HepG2 (cell line): ENCODE data around the gene HPCAL1. TPM values are rescaled to one million over a fixed set of nuclear protein-coding genes. Genes with fewer than 3 reads are reported as not detected.

Experiments
- ATF4 ChIP-seq, 2 experiments: fragments of 450-650 bp in 1 of 2; sonication (generic) in 1 of 2; formaldehyde crosslinking; IDR thresholded peaks; 2 replicates each; pipeline versions ENCODE4 v1.5.0 to v1.8.0; 2020 to 2022; ENCODE audit warnings: mild to moderate bottlenecking in 1 of 2, missing genetic modification reagents in 1 of 2
- E2F5 ChIP-seq: sonication (generic); formaldehyde crosslinking; conservative IDR thresholded peaks from 2 replicates; pipeline ENCODE4 v1.4.0; 2020; ENCODE audit warnings: missing genetic modification reagents
- FOXK1 ChIP-seq: sonication (generic); formaldehyde crosslinking; IDR thresholded peaks from 2 replicates; pipeline ENCODE4 v1.4.0; 2020; ENCODE audit warnings: low read depth, missing genetic modification reagents, borderline replicate concordance
- IKZF4 ChIP-seq: sonication (generic); formaldehyde crosslinking; IDR thresholded peaks from 2 replicates; pipeline ENCODE4 v1.5.1; 2020; ENCODE audit warnings: borderline replicate concordance, mild to moderate bottlenecking, low read depth, missing genetic modification reagents; ENCODE audit errors: not compliant biosample characterization
- IKZF5 ChIP-seq: IDR thresholded peaks from 2 replicates; pipeline ENCODE4 v1.6.1; 2018; ENCODE audit warnings: missing genetic modification reagents, mild to moderate bottlenecking, missing compliant biosample characterization
- JUND ChIP-seq: sonication (generic); formaldehyde crosslinking; IDR thresholded peaks from 2 replicates; pipeline ENCODE4 v1.8.0; 2022; ENCODE audit warnings: mild to moderate bottlenecking, missing genetic modification reagents
- KDM2A ChIP-seq: sonication (generic); formaldehyde crosslinking; IDR thresholded peaks from 2 replicates; pipeline ENCODE4 v1.4.0; 2020; ENCODE audit warnings: low read depth, missing genetic modification reagents, borderline replicate concordance
- KLF12 ChIP-seq: sonication (generic); formaldehyde crosslinking; IDR thresholded peaks from 2 replicates; pipeline ENCODE4 v1.4.0; 2020; ENCODE audit warnings: missing genetic modification reagents, borderline replicate concordance
- KLF16 ChIP-seq, 2 experiments: sonication (generic) in 1 of 2; formaldehyde crosslinking in 1 of 2; IDR thresholded peaks; 2 replicates each; pipeline versions ENCODE4 v1.6.1 to v1.8.0; 2016 to 2023; ENCODE audit warnings: missing genetic modification reagents in 2 of 2, missing compliant biosample characterization in 1 of 2
- ONECUT2 ChIP-seq: sonication (generic); formaldehyde crosslinking; IDR thresholded peaks from 2 replicates; pipeline ENCODE4 v1.4.0; 2020; ENCODE audit warnings: missing genetic modification reagents
- PLRG1 ChIP-seq: fragments of 450-650 bp; conservative IDR thresholded peaks from 2 replicates; pipeline ENCODE4 v1.6.1; 2016
- REPIN1 ChIP-seq: sonication (generic); formaldehyde crosslinking; IDR thresholded peaks from 2 replicates; pipeline ENCODE4 v1.8.0; 2022; ENCODE audit warnings: missing genetic modification reagents, low read depth, mild to moderate bottlenecking, borderline replicate concordance
- RXRA ChIP-seq: sonication (generic); formaldehyde crosslinking; IDR thresholded peaks from 2 replicates; pipeline ENCODE4 v1.5.1; 2020; ENCODE audit warnings: missing genetic modification reagents
- SALL1 ChIP-seq: sonication (generic); formaldehyde crosslinking; IDR thresholded peaks from 2 replicates; pipeline ENCODE4 v1.8.0; 2022; ENCODE audit warnings: mild to moderate bottlenecking, missing genetic modification reagents
- SAP130 ChIP-seq: IDR thresholded peaks from 2 replicates; pipeline ENCODE4 v1.6.1; 2016; ENCODE audit warnings: low read depth
- SNAPC2 ChIP-seq: sonication (generic); formaldehyde crosslinking; IDR thresholded peaks from 2 replicates; pipeline ENCODE4 v1.8.1; 2022; ENCODE audit warnings: mild to moderate bottlenecking, missing genetic modification reagents
- TBL1XR1 ChIP-seq: fragments of 150-350 bp; IDR thresholded peaks from 2 replicates; pipeline ENCODE4 v1.6.1; 2014; ENCODE audit warnings: borderline replicate concordance, low read length; ENCODE audit not compliant: partially characterized antibody
- THAP11 ChIP-seq: IDR thresholded peaks from 2 replicates; pipeline ENCODE4 v1.6.1; 2016; ENCODE audit warnings: missing biosample characterization, missing genetic modification reagents
- ZFP1 ChIP-seq: IDR thresholded peaks from 2 replicates; pipeline ENCODE4 v1.6.1; 2016
- ZFP37 ChIP-seq: sonication (generic); formaldehyde crosslinking; IDR thresholded peaks from 2 replicates; pipeline ENCODE4 v1.4.0; 2020; ENCODE audit warnings: missing genetic modification reagents, borderline replicate concordance
- ZFY ChIP-seq: sonication (generic); formaldehyde crosslinking; IDR thresholded peaks from 2 replicates; pipeline ENCODE4 v1.4.0; 2020; ENCODE audit warnings: missing genetic modification reagents
- ZGPAT ChIP-seq: IDR thresholded peaks from 2 replicates; pipeline ENCODE4 v1.6.1; 2016; ENCODE audit warnings: mild to moderate bottlenecking
- ZMAT3 ChIP-seq: sonication (generic); formaldehyde crosslinking; conservative IDR thresholded peaks from 2 replicates; pipeline ENCODE4 v1.7.0; 2021; ENCODE audit warnings: missing genetic modification reagents
- ZNF20 ChIP-seq: sonication (generic); formaldehyde crosslinking; IDR thresholded peaks from 2 replicates; pipeline ENCODE4 v1.4.0; 2020; ENCODE audit warnings: mild to moderate bottlenecking, moderate library complexity, missing genetic modification reagents
- ZNF253 ChIP-seq: sonication (generic); formaldehyde crosslinking; IDR thresholded peaks from 2 replicates; pipeline ENCODE4 v1.8.0; 2022; ENCODE audit warnings: mild to moderate bottlenecking, missing genetic modification reagents, borderline replicate concordance
- ZNF33A ChIP-seq: sonication (generic); formaldehyde crosslinking; IDR thresholded peaks from 2 replicates; pipeline ENCODE4 v1.5.1; 2020; ENCODE audit warnings: missing genetic modification reagents, mild to moderate bottlenecking, moderate library complexity, borderline replicate concordance
- ZNF709 ChIP-seq: sonication (generic); formaldehyde crosslinking; IDR thresholded peaks from 2 replicates; pipeline ENCODE4 v1.5.0; 2020; ENCODE audit warnings: mild to moderate bottlenecking, missing genetic modification reagents
- ZNF720 ChIP-seq: sonication (generic); formaldehyde crosslinking; IDR thresholded peaks from 2 replicates; pipeline ENCODE4 v1.4.0; 2020; ENCODE audit warnings: missing genetic modification reagents
- ZNF773 ChIP-seq: sonication (generic); formaldehyde crosslinking; IDR thresholded peaks from 2 replicates; pipeline ENCODE4 v1.4.0; 2020; ENCODE audit warnings: missing genetic modification reagents, borderline replicate concordance
- polyA plus RNA-seq, 8 experiments: library from polyadenylated mRNA; depleted of rRNA in 3 of 8; stranded (reverse) in 7 of 8; unstranded in 1 of 8; fragments of >200 nt; fragmentation: Illumina TruSeq in 4 of 8; extraction: Trizol in 4 of 8; gene quantifications; 2 replicates each; pipeline versions ENCODE4 v1.2.1 to v1.2.3, GENCODE V29; 2011 to 2016; ENCODE audit warnings: low read depth in 4 of 8, missing spikeins in 1 of 8, mixed read lengths in 1 of 8; ENCODE audit not compliant: insufficient read depth in 1 of 8
- total RNA-seq, 5 experiments: library from RNA; depleted of rRNA; stranded (reverse); fragments of >200 nt; fragmentation: Illumina TruSeq; extraction: Trizol; gene quantifications; 2 replicates each; pipeline ENCODE4 v1.2.3, GENCODE V29; 2016; ENCODE audit warnings: low read depth in 1 of 5

The HPCAL1 gene
- total and polyA plus RNA-seq, 2 of the 13 experiments (the other 11 are each of a cell fraction or from before 2014, with no cell fraction given) = 29.5 to 29.9 TPM

GRCh38 chr2:10452312-10452711 is 149.6 kb downstream of the HPCAL1 start (continued):
- TF ChIP-seq ZNF33A (CRISPR knock-in tag) = peak; percentile 71; the same call in 1 of the 2 replicates
- peak; percentile 63 for TF ChIP-seq ZFY (CRISPR knock-in tag)
- peak; percentile 77 for TF ChIP-seq ZGPAT
- no peak for TF ChIP-seq JUND (CRISPR knock-in tag)
- TF ChIP-seq IKZF4 (CRISPR knock-in tag) = no peak
- TF ChIP-seq KDM2A (CRISPR knock-in tag) = peak; percentile 51; the same call in 1 of the 2 replicates
- no peak for TF ChIP-seq ZNF720 (CRISPR knock-in tag)
- TF ChIP-seq ATF4 (CRISPR knock-in tag; IDR thresholded peaks at IDR 0.05) = peak in 1 of 2 experiments; percentile 85; a peak in 2 of 4 replicates
- TF ChIP-seq ZMAT3 (CRISPR knock-in tag) = peak; percentile 59; the same call in 1 of the 2 replicates
- 0 out of 2 replicates have a peak, but pooled peaks have one; percentile 24 for TF ChIP-seq REPIN1 (CRISPR knock-in tag)
- TF ChIP-seq ZNF773 (CRISPR knock-in tag) = no peak
- TF ChIP-seq SALL1 (CRISPR knock-in tag) = peak; percentile 63
- TF ChIP-seq ONECUT2 (CRISPR knock-in tag) = no peak
- no peak for TF ChIP-seq KLF16 (CRISPR knock-in tag; IDR thresholded peaks at IDR 0.05)
- TF ChIP-seq ZNF253 (CRISPR knock-in tag) = no peak
- peak; percentile 86 for TF ChIP-seq SAP130 (CRISPR knock-in tag)
- TF ChIP-seq ZNF709 = no peak
- TF ChIP-seq SNAPC2 = no peak
- no peak for TF ChIP-seq IKZF5 (CRISPR knock-in tag)
- peak; percentile 60; the same call in 1 of the 2 replicates for TF ChIP-seq ZFP37 (CRISPR knock-in tag)
- no peak for TF ChIP-seq ZNF20
- no peak for TF ChIP-seq PLRG1
- TF ChIP-seq E2F5 (CRISPR knock-in tag) = no peak
- no peak for TF ChIP-seq THAP11 (CRISPR knock-in tag)
- 0 out of 2 replicates have a peak, but pooled peaks have one; percentile 37 for TF ChIP-seq FOXK1
- TF ChIP-seq RXRA (CRISPR knock-in tag) = peak; percentile 36; the same call in 1 of the 2 replicates
- TF ChIP-seq ZFP1 (CRISPR knock-in tag) = no peak
- TF ChIP-seq TBL1XR1 = no peak
- TF ChIP-seq KLF12 (CRISPR knock-in tag) = no peak
